SKM-1 (cell line): ENCODE measurements around the gene MAPK8.

Experiments
- DNase-seq: peaks from one replicate; lab custom pipeline; 2025; ENCODE audit not compliant: unreplicated experiment; lab: John Stamatoyannopoulos, UW

The MAPK8 gene

DNA sequence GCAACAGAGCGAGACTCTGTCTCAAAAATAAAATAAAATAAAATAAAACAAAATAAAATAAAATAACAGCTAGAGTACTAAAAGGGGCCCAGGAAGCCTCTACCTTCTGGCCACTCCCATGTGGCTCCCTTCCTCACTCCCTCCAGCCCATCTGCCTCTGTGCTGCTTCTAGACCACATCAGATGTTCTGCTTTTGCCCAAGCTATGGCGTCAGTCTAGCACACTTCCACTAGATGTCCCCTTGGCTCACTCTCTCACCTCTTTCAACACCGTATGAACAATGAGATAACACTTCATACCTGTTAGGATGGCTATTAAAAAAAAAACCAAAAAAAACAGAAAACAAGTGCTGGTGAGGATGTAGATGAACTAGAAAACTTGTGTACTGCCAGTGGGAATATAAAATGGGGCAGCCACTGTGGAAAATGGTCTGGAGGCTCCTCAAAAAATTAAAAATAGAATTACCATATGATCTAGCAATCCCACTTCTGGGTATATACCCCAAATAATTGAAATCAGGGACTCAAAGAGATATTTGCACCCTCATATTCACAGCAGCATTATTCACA, 166.1 kb downstream of the MAPK8 start:
- DNase-seq: no peak

DNA sequence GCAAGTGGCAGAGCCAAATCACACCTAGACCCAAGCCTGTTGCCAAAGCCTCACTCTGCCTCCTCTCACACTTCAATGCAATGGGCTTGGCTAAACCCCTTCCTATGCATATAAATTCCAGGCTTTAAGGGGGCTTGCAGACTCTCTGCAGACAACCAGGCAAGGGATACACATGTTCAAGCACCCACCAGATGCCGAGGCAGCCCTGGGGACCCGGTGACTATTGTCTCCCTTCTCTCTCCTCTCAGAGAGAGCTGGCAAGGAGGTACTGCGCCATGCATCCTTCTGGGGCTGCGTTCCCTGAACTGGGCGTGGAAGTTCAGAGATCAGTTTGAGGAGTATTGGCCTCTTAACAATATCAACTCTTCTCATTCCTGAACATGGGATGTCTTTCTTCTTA, 167.2 kb downstream of the MAPK8 start:
- DNase-seq: no peak

DNA sequence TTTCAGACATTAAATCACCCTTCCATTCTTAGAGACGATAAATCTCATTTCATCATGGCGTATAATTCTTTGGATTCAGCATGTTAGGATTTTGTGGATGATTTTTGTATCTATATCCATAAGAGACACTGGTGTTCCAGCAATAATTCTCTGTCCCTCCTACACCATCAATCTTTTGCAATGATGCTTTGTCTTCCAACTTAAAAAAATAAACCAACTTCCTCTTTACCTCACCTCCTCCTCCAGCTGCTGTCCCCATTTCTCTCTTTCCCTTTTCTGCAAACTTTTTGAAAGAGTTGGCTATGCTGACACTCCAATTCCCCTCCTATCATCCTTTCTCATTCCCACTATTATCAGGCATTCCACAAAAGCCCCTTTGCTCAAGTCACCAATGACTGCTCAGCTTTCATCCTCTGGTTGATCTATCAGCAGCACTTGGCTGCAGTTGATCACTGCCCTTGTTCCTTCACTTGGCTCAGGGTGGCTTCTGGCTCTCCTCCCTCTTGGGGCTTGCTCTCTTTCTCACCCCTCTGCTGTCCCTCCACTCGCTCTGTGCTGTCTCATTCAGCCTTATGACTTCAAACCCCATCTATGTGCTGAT, 168.4 kb downstream of the MAPK8 start:
- DNase-seq: peak; percentile 20

DNA sequence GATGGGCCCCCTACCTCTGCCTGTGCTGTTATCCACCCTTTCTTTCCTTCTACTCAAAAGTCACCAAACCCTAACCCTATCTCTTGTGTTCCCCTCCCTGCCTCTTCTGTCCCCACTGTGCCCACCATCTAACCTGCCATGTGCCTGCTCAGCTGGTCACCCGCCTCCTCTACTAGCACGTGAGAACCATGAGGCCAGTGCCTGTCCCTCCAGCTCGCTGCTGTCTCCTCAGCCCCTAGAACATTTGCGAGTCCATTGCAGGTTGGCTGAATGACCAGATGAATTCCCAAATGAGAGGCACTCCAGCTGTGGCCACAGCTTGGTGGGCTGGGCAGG, 169.4 kb downstream of the MAPK8 start:
- no peak for DNase-seq

DNA sequence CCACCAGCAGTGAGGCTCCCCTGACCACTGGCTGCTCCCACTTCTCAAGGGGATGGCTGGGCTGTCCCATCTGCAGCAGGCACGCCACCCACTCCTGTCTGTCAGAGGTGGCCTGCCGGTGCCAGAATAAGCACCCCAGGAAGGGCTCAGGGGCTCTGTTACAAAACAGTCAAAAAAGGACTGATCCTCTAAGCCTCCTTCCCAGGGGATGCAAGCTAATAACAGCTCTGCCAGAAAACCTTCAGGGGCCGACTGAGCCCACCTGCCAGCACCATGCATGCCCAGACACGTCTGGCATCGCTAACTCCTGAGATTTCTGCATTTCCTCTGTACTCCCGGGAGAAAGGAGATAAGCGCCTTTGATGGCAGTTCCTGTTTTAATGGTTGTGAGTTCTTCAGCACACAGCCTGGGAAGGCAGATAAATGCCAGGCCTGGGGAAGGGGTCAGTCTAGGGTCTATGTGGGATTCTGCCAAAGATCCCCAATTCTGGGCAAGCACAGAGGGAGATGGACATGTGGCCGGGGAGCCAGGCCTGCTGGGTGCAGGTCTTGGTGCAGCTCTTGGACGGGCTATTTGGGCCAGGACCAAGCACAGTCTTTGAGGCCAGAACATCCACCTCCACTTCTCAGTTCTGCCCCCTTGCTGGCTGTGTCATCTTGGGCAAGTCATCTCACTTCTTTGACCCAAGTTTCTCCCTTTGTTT, 170.0 kb downstream of the MAPK8 start:
- no peak for DNase-seq

DNA sequence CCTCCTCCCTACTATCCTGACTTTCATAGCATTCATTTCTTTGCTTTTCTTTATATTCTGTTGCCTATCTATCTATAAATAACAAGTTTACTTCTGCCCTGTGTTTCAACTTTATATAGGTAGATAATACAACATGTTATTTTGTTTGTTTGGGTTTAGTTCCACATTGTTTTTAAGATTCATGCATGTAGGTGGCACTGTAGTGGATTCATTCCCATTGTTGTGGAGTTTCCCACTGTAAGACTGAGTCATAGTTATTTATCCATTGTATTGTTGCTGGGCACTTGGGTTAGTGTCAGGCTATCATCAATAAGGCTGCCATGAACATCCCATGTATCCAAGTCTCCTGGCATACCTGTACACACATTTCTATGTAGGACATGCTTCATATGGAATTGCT, 170.7 kb downstream of the MAPK8 start:
- DNase-seq: no peak

DNA sequence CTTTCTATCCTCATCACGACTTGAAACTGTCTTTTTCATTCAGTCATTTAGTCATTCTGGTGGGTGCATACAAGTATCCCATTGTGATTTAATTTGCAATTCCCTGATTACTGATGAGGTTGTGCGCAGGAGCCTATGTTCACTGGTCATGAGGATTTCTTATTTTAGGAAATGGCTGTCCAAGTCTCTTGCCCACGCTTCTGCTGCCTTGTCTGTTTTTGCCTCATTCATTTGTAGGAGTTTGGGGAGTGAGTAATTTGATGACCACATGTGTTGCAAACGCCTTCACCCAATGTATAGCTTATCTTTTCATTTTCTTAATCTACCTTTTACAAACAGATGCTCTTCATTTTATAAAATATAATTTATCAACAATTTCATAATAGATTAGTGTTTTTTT, 171.1 kb downstream of the MAPK8 start:
- no peak for DNase-seq

DNA sequence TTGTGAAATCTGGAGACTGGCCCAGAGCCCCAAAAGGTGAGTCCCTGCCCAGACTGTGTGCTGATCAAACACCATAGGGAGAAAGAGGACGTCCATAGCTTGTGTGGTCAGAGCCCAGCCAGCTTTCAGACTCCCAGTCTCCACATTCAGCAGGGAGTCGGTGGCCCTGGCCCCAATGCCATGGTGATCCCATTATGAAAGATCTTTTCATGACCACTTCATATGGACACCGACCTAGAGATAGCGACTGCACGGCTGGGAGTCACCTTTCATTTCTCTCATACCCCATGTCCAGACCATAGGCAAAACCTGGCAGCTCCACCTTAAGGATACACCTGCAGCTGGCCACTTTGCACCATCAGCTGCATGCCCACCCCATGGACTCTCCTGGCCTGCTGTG, 172.0 kb downstream of the MAPK8 start:
- DNase-seq: no peak

DNA sequence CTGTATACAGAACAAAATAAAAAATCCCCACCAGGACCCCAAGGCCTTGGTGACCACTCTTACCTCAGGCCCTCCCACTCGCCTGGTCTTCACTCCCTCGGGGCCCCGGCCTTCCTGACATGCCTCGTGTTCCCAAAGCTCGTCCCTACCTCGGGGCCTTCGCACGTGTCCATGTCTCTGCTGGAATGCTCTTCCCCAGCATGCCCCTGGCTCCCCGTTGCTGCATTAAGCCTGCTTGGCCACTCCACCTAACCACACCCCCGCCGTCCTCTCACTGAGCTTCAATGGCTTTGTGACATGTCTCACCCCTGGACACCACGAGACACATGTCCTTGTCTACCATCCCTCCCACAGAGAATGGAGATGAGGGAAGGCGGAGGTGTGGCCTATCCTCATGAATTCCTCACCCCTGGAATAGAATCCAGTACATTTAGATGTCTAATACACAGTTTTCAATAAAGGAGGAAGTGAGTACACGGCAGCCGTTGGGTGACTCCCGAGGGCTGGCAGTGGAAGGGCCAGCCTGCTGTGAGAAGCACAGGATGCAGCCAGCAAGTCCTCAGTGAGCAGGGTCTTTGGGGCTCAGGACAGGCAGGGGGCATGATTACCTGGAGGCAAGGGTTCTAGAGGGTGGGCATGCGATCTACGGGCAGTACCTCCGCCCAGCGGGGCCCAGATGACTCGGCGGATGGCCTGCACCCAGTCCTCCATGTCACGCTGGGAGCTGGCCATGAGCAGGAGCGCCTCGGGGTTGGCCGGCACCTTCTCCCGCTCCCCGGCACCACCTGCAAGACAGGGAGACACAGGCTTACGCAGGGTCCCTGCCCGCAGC, 172.7 kb downstream of the MAPK8 start:
- no peak for DNase-seq

DNA sequence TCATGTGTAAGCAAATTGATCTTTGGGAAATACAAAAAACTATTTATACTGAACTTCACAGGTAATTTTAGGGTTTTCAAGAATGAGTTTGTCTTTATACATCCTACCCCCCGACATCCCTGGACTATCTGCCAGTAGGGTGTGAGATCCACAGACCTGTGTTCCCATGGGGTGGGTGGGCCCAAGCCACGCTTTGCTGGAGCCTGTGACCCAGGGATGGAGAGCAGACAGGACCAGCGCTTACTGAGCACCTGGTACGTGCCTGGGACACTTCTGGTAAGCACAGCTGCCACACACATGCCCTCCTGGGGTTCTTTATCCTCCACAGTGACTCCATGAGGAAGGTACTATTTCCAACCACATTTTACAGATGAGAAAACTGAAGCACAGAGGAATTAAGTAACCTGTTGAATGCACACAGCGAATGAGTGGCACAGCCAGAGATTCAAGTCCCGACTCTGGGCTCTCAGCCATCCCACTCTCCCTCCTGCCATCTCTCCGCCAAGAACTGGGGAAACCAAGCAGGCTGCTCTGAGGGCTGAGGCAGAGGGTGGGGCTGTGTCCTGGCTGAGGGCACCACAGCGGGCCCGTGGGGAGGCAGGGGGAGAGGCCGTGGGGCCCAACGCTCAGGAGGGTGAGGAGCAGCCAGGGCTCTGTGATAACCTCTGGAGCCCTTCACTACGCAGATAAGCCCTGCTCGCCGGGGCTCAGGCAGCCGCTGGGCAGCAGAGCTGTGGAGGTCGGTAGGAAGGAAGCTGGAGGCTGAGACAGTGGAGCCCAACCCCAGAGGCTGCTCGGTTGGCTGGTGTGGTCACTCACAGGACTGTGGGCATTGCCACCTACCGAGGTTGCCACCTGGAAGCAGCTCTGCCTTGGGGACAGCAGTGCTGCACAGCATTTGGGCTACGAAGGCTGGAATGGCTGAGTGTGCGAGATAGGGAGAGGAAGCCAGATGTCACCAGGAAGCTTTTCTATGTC, 174.2 kb downstream of the MAPK8 start:
- DNase-seq: no peak

DNA sequence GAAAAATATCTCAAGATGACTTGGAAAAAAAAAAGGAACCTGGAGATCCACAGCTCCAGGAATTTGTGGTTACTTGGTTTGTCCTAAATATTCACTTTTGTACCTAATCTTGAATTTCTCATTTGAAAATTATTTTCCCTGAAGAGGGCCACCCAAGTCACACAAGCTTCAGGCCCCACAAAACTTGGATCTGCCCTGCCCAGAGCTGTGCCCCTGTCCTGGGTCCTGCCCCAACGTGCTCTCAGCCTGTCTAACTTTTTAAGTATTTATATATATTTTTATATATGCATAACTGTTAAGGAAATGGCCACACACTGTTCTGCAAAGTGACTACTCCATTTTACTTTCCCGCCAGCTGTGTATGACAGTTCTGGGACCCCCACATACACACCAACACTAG, 174.9 kb downstream of the MAPK8 start:
- DNase-seq: no peak

DNA sequence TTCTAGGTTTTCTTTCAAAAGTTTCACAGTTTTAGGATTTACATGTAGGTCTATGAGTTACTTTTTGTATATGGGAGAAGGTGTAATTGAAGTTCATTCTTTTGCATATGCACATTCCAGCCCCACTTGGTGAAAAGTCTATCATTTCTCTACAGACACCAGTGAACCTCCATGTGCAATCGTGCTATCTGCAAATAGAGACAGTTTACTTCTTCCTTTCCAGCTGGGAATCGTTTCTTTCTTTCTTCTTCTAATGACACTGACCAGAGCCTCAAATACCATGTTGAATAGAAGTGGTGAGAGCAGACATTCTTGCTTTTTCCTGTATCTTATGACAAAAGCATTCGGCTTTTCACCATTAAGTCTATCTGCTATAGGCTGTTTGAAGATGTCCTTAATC, 175.7 kb downstream of the MAPK8 start:
- DNase-seq: no peak

DNA sequence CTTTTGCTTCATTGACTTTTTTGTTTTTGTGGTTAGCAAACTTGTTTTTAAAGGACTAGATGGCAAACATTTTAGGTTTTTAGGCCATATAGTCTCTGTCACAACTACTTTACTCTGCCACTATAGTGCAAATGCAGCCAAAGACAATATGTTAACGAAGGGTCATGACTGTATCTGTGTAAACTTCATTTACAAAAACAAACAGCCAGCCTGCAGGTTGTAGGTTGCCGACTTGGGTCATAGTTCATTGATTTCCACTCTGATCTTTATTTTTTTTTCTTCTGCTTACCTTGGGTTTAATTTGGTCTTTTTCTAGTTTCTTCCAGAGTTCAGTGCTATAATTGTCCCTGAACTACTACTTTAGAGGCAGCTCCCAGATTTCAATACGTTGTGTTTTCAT, 178.4 kb downstream of the MAPK8 start:
- DNase-seq: no peak

DNA sequence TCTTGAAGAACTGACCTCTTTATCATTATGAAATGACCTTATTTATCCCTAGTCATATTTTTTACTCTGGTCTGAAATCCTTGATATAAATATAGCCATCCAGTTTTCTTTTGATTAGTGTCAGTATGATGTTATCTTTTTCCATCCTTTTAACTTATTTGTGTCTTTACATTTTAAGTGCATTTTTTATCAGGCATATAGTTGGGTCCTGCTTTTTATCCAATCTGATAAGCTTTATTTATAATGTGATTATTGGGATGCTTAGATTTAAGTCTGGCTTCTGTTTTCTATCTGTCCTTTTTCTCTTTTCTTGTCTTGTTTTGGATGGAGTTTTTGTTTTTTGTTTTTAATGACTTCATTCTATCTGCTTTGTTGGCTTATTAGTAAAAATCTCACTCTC, 179.2 kb downstream of the MAPK8 start:
- DNase-seq: no peak

DNA sequence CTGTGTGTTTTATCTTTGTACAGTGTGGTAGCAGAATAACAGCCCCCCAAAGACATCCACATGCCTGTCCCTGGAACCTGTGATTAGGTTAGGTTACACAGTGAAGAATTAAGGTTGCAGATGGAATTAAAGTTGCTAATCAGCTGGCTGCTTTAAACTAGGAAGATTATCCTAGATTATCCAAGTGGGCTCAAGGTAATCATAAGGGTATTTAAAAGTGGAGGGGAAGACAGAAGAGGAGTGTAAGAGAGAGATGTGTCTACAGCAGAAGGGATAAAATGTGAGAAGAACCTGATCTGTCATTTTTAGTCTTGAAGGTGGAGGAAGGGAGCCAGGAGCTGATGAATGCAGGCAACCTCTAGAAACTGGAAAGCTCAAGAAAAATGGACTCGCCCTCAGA, 180.8 kb downstream of the MAPK8 start:
- no peak for DNase-seq
